WTC11 (cell line): ENCODE results near the gene MAGI3. TPM values are rescaled to one million over a fixed set of nuclear protein-coding genes. Genes with fewer than 3 reads are reported as not detected.

Source experiments
- ATAC-seq: fragments of 200-7000 bp; cut with Tn5 transposase; 2 replicates; pipeline ENCODE4 v1.10.0; 2021; ENCODE audit warnings: mild to moderate bottlenecking, moderate library complexity
- CTCF ChIA-PET: fragments of 300-600 bp; sonication (Branson Sonifier 250); formaldehyde crosslinking; loops from one replicate; lab custom pipeline; 2021; ENCODE audit warnings: antibody characterized with exemption; lab: Charles Lee
- POLR2A ChIA-PET: fragments of 350-600 bp; sonication (Branson Sonifier 250); formaldehyde crosslinking; loops from one replicate; lab custom pipeline; 2021; ENCODE audit warnings: antibody characterized with exemption; lab: Charles Lee
- DNase-seq: peaks from one replicate; pipeline ENCODE4 v3.0.0; 2021; ENCODE audit warnings: low spot score
- H3K27ac Mint-ChIP-seq: 2 replicates; pipeline ENCODE4 v1.8.0; 2021; ENCODE audit warnings: mixed read lengths
- H3K27me3 Mint-ChIP-seq: 2 replicates; pipeline ENCODE4 v1.8.0; 2021; ENCODE audit warnings: low read depth, mild to moderate bottlenecking, moderate library complexity, mixed read lengths
- H3K36me3 Mint-ChIP-seq: 2 replicates; pipeline ENCODE4 v1.8.0; 2021; ENCODE audit warnings: mixed read lengths
- H3K4me1 Mint-ChIP-seq: 2 replicates; pipeline ENCODE4 v1.8.0; 2022; ENCODE audit warnings: mixed read lengths
- H3K4me3 Mint-ChIP-seq: 2 replicates; pipeline ENCODE4 v1.8.0; 2021; ENCODE audit warnings: mild to moderate bottlenecking, moderate library complexity, mixed read lengths
- H3K9me3 Mint-ChIP-seq: 2 replicates; pipeline ENCODE4 v1.8.0; 2021; ENCODE audit warnings: mixed read lengths
- ESRRA ChIP-seq: sonication (generic); formaldehyde crosslinking; IDR thresholded peaks from 2 replicates; pipeline ENCODE4 v1.8.1; 2022; ENCODE audit warnings: mild to moderate bottlenecking, missing genetic modification reagents, borderline replicate concordance
- FOXP1 ChIP-seq: sonication (generic); formaldehyde crosslinking; IDR thresholded peaks from 2 replicates; pipeline ENCODE4 v1.8.0; 2022; ENCODE audit warnings: missing genetic modification reagents, mild to moderate bottlenecking, moderate library complexity, borderline replicate concordance
- HMGA2 ChIP-seq: fragments of 250-450 bp; sonication (Bioruptor Pico); IDR thresholded peaks from 2 replicates; pipeline ENCODE4 v1.4.0; 2021; ENCODE audit warnings: mild to moderate bottlenecking, moderate library complexity
- NR2C2 ChIP-seq: sonication (generic); formaldehyde crosslinking; IDR thresholded peaks from 2 replicates; pipeline ENCODE4 v1.8.0; 2022; ENCODE audit warnings: mild to moderate bottlenecking, missing genetic modification reagents
- SOX15 ChIP-seq: fragments of 250-450 bp; sonication (Bioruptor Pico); IDR thresholded peaks from 2 replicates; pipeline ENCODE4 v1.9.0; 2021; ENCODE audit warnings: mild to moderate bottlenecking
- TCF7 ChIP-seq: sonication (generic); formaldehyde crosslinking; IDR thresholded peaks from 2 replicates; pipeline ENCODE4 v1.8.0; 2022; ENCODE audit warnings: mild to moderate bottlenecking, low read depth, missing genetic modification reagents, moderate library complexity
- ZBTB21 ChIP-seq: sonication (generic); formaldehyde crosslinking; IDR thresholded peaks from 2 replicates; pipeline ENCODE4 v1.8.1; 2023; ENCODE audit warnings: mild to moderate bottlenecking, missing genetic modification reagents, borderline replicate concordance
- ZNF317 ChIP-seq: sonication (generic); formaldehyde crosslinking; IDR thresholded peaks from 2 replicates; pipeline ENCODE4 v1.8.1; 2023; ENCODE audit warnings: low read depth, mild to moderate bottlenecking, moderate library complexity, missing genetic modification reagents, borderline replicate concordance
- ZNF416 ChIP-seq: fragments of 250-450 bp; sonication (Bioruptor Pico); IDR thresholded peaks from 2 replicates; pipeline ENCODE4 v1.9.0; 2021; ENCODE audit warnings: mild to moderate bottlenecking, inconsistent platforms
- ZNF423 ChIP-seq: fragments of 250-450 bp; sonication (Bioruptor Pico); IDR thresholded peaks from 2 replicates; pipeline ENCODE4 v2.1.2; 2022; ENCODE audit warnings: mild to moderate bottlenecking, moderate library complexity
- total RNA-seq: library from RNA; stranded (reverse); gene quantifications from 3 replicates; pipeline ENCODE4 v1.2.3, GENCODE V29; 2021
- TF ChIP-seq, protein P1 (sequence below): sonication (generic); formaldehyde crosslinking; IDR thresholded peaks from 2 replicates; pipeline ENCODE4 v1.8.0; 2022; ENCODE audit warnings: missing genetic modification reagents
- TF ChIP-seq, protein P2 (sequence below): sonication (generic); formaldehyde crosslinking; IDR thresholded peaks from 2 replicates; pipeline ENCODE4 v1.8.0; 2022; ENCODE audit warnings: mild to moderate bottlenecking, missing genetic modification reagents
- TF ChIP-seq, protein P3 (sequence below): sonication (generic); formaldehyde crosslinking; IDR thresholded peaks from 2 replicates; pipeline ENCODE4 v1.8.0; 2022; ENCODE audit warnings: mild to moderate bottlenecking, missing genetic modification reagents
- TF ChIP-seq, protein P4 (sequence below): sonication (generic); formaldehyde crosslinking; IDR thresholded peaks from 2 replicates; pipeline ENCODE4 v1.8.1; 2023; ENCODE audit warnings: mild to moderate bottlenecking, missing genetic modification reagents
- TF ChIP-seq, protein P5 (sequence below): sonication (generic); formaldehyde crosslinking; IDR thresholded peaks from 2 replicates; pipeline ENCODE4 v1.8.1; 2023; ENCODE audit warnings: mild to moderate bottlenecking, missing genetic modification reagents, borderline replicate concordance
- TF ChIP-seq, protein P6 (sequence below): sonication (generic); formaldehyde crosslinking; IDR thresholded peaks from 2 replicates; pipeline ENCODE4 v1.8.0; 2022; ENCODE audit warnings: mild to moderate bottlenecking, missing genetic modification reagents

MAGI3 gene
- total RNA-seq, 1 experiment from 2014 or later, result 9.7 TPM

DNA sequence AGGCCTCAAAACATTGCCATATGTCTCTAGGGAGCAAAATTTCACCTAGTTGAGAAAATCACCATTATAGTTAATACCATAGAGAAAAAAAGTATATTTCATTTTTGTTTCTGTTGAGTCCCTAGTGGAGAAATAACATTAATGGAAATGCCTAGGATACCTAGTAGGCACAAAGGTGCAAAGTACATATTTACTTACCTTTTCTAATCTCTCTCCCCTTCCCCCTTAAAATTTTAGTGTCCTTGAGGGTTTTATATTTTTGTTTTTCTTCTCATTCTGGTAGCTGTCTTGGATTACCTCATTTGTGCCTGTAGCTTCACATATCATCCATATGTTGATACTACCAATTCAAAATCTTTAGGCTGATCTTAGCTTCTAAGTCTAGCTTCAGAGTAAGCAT lies 127.0 kb downstream of the MAGI3 start (continued):
- TF ChIP-seq, protein P1, sequence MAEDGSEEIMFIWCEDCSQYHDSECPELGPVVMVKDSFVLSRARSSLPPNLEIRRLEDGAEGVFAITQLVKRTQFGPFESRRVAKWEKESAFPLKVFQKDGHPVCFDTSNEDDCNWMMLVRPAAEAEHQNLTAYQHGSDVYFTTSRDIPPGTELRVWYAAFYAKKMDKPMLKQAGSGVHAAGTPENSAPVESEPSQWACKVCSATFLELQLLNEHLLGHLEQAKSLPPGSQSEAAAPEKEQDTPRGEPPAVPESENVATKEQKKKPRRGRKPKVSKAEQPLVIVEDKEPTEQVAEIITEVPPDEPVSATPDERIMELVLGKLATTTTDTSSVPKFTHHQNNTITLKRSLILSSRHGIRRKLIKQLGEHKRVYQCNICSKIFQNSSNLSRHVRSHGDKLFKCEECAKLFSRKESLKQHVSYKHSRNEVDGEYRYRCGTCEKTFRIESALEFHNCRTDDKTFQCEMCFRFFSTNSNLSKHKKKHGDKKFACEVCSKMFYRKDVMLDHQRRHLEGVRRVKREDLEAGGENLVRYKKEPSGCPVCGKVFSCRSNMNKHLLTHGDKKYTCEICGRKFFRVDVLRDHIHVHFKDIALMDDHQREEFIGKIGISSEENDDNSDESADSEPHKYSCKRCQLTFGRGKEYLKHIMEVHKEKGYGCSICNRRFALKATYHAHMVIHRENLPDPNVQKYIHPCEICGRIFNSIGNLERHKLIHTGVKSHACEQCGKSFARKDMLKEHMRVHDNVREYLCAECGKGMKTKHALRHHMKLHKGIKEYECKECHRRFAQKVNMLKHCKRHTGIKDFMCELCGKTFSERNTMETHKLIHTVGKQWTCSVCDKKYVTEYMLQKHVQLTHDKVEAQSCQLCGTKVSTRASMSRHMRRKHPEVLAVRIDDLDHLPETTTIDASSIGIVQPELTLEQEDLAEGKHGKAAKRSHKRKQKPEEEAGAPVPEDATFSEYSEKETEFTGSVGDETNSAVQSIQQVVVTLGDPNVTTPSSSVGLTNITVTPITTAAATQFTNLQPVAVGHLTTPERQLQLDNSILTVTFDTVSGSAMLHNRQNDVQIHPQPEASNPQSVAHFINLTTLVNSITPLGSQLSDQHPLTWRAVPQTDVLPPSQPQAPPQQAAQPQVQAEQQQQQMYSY (CRISPR knock-in tag), result no peak
- TF ChIP-seq ZBTB21, result no peak
- TF ChIP-seq, protein P2, sequence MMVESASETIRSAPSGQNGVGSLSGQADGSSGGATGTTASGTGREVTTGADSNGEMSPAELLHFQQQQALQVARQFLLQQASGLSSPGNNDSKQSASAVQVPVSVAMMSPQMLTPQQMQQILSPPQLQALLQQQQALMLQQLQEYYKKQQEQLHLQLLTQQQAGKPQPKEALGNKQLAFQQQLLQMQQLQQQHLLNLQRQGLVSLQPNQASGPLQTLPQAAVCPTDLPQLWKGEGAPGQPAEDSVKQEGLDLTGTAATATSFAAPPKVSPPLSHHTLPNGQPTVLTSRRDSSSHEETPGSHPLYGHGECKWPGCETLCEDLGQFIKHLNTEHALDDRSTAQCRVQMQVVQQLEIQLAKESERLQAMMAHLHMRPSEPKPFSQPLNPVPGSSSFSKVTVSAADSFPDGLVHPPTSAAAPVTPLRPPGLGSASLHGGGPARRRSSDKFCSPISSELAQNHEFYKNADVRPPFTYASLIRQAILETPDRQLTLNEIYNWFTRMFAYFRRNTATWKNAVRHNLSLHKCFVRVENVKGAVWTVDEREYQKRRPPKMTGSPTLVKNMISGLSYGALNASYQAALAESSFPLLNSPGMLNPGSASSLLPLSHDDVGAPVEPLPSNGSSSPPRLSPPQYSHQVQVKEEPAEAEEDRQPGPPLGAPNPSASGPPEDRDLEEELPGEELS (CRISPR knock-in tag), result no peak

DNA sequence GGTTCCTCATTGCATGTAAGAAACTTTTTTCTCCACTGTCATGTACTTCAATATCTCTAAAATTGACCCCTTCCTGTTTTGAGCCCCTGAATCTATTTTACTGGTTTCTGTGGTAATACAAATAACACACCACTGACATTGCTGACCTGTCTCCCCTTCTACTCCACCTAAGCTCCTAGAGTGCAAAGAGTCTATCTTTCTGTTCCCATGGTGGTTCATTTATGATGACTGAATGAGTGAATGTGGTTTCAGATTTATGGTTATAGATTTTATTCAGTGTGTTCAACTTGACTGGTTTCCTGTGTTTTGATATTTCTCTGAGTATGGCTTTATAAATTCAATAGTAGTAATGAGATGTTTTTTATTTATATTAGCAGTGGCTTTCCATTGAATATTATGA lies 127.7 kb downstream of the MAGI3 start:
- Mint-ChIP-seq H3K27me3 (no peaks in the 10 kb centered on the region), H3K9me3 (peaks cover 15% of the 10 kb centered on the region), H3K27ac (no peak overlapping the region), H3K4me1 (no peaks in the 10 kb centered on the region), H3K36me3 (peaks cover 10% of the 10 kb centered on the region), H3K4me3 (no peak overlapping the region)
- CTCF ChIA-PET, result no interaction called here
- POLR2A ChIA-PET, result no interaction called here
- TF ChIP-seq ESRRA (CRISPR knock-in tag), result no peak
- DNase-seq (no peak), ATAC-seq (no peak)

DNA sequence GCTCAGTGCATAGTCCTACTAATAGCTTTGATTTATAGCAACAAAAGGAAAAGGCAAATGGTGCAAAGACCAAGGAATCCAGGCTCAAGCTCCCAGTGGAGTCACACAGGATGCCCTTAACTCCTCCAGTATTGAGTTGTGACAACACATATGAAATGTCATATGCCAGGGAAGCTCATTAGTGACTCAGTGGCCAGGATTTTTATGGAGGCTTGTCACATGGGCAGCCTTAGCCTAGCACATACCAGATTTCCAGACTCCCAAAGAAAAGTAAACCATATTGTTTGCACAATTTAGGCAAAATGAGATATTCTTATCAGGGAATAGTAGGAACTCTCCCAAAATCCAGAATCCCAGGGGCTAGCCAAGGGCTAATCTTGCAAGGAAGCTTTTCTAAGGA lies 129.2 kb downstream of the MAGI3 start:
- Mint-ChIP-seq H3K36me3 (peaks cover 23% of the 10 kb centered on the region), H3K9me3 (peaks cover 28% of the 10 kb centered on the region), H3K4me1 (no peaks in the 10 kb centered on the region), H3K27ac (no peak overlapping the region), H3K27me3 (no peaks in the 10 kb centered on the region; the same call in 1 of the 2 replicates), H3K4me3 (no peak overlapping the region)
- ChIA-PET POLR2A (interaction anchor here (0.6 kb wide), 1 partner anchor 24 kb away, joined by 3 read pairs; no protein-coding TSS in a partner anchor), CTCF (no interaction called here)
- ATAC-seq (no peak), DNase-seq (no peak)
- TF ChIP-seq ZNF317 (no peak), HMGA2 (no peak)

DNA sequence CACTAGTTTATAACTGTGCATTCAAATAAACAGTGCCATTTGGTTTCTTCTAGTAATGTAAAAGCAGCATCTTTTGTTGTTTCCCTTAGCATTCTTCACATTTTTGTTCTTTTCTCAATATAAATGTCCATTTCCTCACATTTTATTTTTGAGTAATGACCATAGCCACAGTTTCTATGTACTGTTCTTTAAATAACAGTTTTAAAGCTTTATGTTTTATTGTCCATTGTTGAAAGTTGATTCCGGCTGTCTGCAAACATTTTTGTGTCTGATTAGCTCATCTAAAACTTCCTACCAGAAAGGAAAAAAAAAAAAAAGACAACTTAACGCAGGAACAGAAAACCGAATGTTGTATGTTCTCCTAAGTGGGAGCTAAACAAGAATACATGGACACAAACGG lies 139.7 kb downstream of the MAGI3 start:
- ChIA-PET CTCF (no interaction called here), POLR2A (no interaction called here)
- Mint-ChIP-seq H3K4me3 (no peak overlapping the region), H3K4me1 (peaks cover 5% of the 10 kb centered on the region), H3K9me3 (peaks cover 29% of the 10 kb centered on the region), H3K27me3 (no peaks in the 10 kb centered on the region), H3K36me3 (peaks cover 10% of the 10 kb centered on the region), H3K27ac (no peak overlapping the region)
- DNase-seq (no peak), ATAC-seq (no peak)
- no peak for TF ChIP-seq FOXP1
- TF ChIP-seq, protein P3, sequence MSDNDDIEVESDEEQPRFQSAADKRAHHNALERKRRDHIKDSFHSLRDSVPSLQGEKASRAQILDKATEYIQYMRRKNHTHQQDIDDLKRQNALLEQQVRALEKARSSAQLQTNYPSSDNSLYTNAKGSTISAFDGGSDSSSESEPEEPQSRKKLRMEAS (CRISPR knock-in tag), result no peak
- no peak for TF ChIP-seq ZNF416 (CRISPR knock-in tag)
- no peak for TF ChIP-seq TCF7 (CRISPR knock-in tag)
- no peak for TF ChIP-seq NR2C2 (CRISPR knock-in tag)
- TF ChIP-seq, protein P4, sequence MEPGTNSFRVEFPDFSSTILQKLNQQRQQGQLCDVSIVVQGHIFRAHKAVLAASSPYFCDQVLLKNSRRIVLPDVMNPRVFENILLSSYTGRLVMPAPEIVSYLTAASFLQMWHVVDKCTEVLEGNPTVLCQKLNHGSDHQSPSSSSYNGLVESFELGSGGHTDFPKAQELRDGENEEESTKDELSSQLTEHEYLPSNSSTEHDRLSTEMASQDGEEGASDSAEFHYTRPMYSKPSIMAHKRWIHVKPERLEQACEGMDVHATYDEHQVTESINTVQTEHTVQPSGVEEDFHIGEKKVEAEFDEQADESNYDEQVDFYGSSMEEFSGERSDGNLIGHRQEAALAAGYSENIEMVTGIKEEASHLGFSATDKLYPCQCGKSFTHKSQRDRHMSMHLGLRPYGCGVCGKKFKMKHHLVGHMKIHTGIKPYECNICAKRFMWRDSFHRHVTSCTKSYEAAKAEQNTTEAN (CRISPR knock-in tag), result no peak
- TF ChIP-seq, protein P5, sequence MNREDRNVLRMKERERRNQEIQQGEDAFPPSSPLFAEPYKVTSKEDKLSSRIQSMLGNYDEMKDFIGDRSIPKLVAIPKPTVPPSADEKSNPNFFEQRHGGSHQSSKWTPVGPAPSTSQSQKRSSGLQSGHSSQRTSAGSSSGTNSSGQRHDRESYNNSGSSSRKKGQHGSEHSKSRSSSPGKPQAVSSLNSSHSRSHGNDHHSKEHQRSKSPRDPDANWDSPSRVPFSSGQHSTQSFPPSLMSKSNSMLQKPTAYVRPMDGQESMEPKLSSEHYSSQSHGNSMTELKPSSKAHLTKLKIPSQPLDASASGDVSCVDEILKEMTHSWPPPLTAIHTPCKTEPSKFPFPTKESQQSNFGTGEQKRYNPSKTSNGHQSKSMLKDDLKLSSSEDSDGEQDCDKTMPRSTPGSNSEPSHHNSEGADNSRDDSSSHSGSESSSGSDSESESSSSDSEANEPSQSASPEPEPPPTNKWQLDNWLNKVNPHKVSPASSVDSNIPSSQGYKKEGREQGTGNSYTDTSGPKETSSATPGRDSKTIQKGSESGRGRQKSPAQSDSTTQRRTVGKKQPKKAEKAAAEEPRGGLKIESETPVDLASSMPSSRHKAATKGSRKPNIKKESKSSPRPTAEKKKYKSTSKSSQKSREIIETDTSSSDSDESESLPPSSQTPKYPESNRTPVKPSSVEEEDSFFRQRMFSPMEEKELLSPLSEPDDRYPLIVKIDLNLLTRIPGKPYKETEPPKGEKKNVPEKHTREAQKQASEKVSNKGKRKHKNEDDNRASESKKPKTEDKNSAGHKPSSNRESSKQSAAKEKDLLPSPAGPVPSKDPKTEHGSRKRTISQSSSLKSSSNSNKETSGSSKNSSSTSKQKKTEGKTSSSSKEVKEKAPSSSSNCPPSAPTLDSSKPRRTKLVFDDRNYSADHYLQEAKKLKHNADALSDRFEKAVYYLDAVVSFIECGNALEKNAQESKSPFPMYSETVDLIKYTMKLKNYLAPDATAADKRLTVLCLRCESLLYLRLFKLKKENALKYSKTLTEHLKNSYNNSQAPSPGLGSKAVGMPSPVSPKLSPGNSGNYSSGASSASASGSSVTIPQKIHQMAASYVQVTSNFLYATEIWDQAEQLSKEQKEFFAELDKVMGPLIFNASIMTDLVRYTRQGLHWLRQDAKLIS (CRISPR knock-in tag), result no peak
- TF ChIP-seq SOX15, result no peak
- TF ChIP-seq ZNF423 (CRISPR knock-in tag), result no peak
- no peak for TF ChIP-seq ZNF317
- TF ChIP-seq, protein P6, sequence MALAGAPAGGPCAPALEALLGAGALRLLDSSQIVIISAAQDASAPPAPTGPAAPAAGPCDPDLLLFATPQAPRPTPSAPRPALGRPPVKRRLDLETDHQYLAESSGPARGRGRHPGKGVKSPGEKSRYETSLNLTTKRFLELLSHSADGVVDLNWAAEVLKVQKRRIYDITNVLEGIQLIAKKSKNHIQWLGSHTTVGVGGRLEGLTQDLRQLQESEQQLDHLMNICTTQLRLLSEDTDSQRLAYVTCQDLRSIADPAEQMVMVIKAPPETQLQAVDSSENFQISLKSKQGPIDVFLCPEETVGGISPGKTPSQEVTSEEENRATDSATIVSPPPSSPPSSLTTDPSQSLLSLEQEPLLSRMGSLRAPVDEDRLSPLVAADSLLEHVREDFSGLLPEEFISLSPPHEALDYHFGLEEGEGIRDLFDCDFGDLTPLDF (CRISPR knock-in tag), result no peak
